H1 (cell line): ENCODE data around the gene YIPF2. TPM values are rescaled to one million over a fixed set of nuclear protein-coding genes. Genes with fewer than 3 reads are reported as not detected.

Experiments used
- BRCA1 ChIP-seq: IDR thresholded peaks from 2 replicates; pipeline ENCODE4 v1.6.1; 2012; ENCODE audit warnings: low read depth, low read length, improper control_type of control experiment
- CHD7 ChIP-seq: fragments of 300-600 bp; sonication (generic); IDR thresholded peaks from 2 replicates; pipeline ENCODE4 v1.7.1; 2012; ENCODE audit warnings: low read length, moderate library complexity, mild to moderate bottlenecking, inconsistent platforms; ENCODE audit not compliant: insufficient replicate concordance
- CREB1 ChIP-seq: IDR thresholded peaks from 2 replicates; pipeline ENCODE4 v1.6.1; 2012; ENCODE audit warnings: inconsistent platforms
- NRF1 ChIP-seq: IDR thresholded peaks from 2 replicates; pipeline ENCODE4 v1.6.1; 2011; ENCODE audit warnings: mild to moderate bottlenecking, low read depth, low read length, improper control_type of control experiment
- RAD21 ChIP-seq, 2 experiments: IDR thresholded peaks in 1 of 2; conservative IDR thresholded peaks in 1 of 2; 2 replicates each; pipeline ENCODE4 v1.6.1; 2011; ENCODE audit warnings: low read depth in 2 of 2, low read length in 2 of 2, improper control_type of control experiment in 1 of 2, inconsistent platforms in 1 of 2, mild to moderate bottlenecking in 1 of 2, moderate library complexity in 1 of 2
- SAP30 ChIP-seq: fragments of 300-600 bp; sonication (generic); IDR thresholded peaks from 2 replicates; pipeline ENCODE4 v1.7.1; 2012; ENCODE audit warnings: low read length, moderate library complexity, mild to moderate bottlenecking, inconsistent platforms; ENCODE audit not compliant: insufficient read depth, insufficient replicate concordance
- TAF1 ChIP-seq: IDR thresholded peaks from 2 replicates; pipeline ENCODE4 v1.6.1; 2011; ENCODE audit warnings: mild to moderate bottlenecking, low read depth, low read length
- polyA plus RNA-seq, 7 experiments: library from polyadenylated mRNA; depleted of rRNA in 3 of 7; stranded (reverse) in 5 of 7; unstranded in 2 of 7; fragments of >200 nt in 5 of 7; fragments of 200-250 nt in 2 of 7; gene quantifications; 1 replicate in 5 of 7; 2 replicates in 1 of 7; 4 replicates in 1 of 7; pipeline versions ENCODE4 v1.2.1 to v1.2.3, GENCODE V29; 2011 to 2013; ENCODE audit warnings: missing spikeins in 2 of 7, mixed read lengths in 2 of 7
- total RNA-seq: library from RNA; stranded (reverse); fragmentation: NEBNext Ultra II Directional; extraction: Animal tissue kit (Norgen Biotek cat#: 25700); gene quantifications from 2 replicates; pipeline ENCODE4 v1.2.1, GENCODE V29; 2021
- TF ChIP-seq, protein P1 (sequence below): IDR thresholded peaks from 2 replicates; pipeline ENCODE4 v1.6.1; 2011; ENCODE audit warnings: low read length, improper control_type of control experiment

The YIPF2 gene
- total and polyA plus RNA-seq, 2 of the 8 experiments (the other 6 are each of a cell fraction or from before 2014, with no cell fraction given): 48.3 to 112 TPM

GRCh38 chr19:10963865-10964264 lies 35.4 kb upstream of the YIPF2 start (continued):
- TF ChIP-seq TAF1: no peak
- TF ChIP-seq, protein P1, sequence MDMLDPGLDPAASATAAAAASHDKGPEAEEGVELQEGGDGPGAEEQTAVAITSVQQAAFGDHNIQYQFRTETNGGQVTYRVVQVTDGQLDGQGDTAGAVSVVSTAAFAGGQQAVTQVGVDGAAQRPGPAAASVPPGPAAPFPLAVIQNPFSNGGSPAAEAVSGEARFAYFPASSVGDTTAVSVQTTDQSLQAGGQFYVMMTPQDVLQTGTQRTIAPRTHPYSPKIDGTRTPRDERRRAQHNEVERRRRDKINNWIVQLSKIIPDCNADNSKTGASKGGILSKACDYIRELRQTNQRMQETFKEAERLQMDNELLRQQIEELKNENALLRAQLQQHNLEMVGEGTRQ: no peak
- no peak for TF ChIP-seq RAD21 (IDR thresholded peaks at IDR 0.05 in 1 of 2, conservative IDR thresholded peaks at IDR 0.05 in 1 of 2; ENCODE audit: low read depth in 2 of 2, low read length in 2 of 2)
- no peak for TF ChIP-seq BRCA1
- no peak for TF ChIP-seq SAP30
- no peak for TF ChIP-seq NRF1
- TF ChIP-seq CHD7: no peak
- no peak for TF ChIP-seq CREB1
